Mammary epithelial cell (primary cell): ENCODE data around the gene TLCD3B.

ENCODE experiments used
- EZH2 ChIP-seq: IDR thresholded peaks from 2 replicates; pipeline ENCODE4 v1.6.1; 2012; ENCODE audit warnings: low read length, inconsistent platforms, borderline replicate concordance
- TF ChIP-seq, protein P1 (sequence below), 2 donors: IDR thresholded peaks in 1 of 2; conservative IDR thresholded peaks in 1 of 2; 2 replicates each; pipeline ENCODE4 v1.5.1; 2011 to 2012; ENCODE audit warnings: inconsistent platforms in 2 of 2, low read length in 2 of 2, mild to moderate bottlenecking in 2 of 2, control low read depth in 1 of 2, low read depth in 1 of 2; ENCODE audit not compliant: insufficient read depth in 1 of 2; ENCODE audit errors: extremely low read depth in 1 of 2

DNA sequence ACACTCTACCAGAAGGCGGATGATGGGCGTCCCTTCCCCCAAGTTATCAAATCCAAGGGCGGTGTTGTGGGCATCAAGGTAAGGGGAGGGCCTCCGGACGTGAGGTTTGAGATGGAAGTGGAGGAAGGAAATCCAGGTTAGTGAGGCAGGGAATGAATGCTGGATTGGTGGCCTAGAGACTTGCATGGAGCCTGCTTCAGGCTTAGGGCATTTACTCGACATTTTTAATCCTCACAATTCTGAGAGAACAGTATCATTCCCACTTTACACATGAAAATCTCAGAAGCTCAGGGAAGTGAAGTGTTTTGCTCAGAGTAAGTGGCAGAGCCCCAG lies 36.5 kb upstream of the TLCD3B start:
- TF ChIP-seq, protein P1, sequence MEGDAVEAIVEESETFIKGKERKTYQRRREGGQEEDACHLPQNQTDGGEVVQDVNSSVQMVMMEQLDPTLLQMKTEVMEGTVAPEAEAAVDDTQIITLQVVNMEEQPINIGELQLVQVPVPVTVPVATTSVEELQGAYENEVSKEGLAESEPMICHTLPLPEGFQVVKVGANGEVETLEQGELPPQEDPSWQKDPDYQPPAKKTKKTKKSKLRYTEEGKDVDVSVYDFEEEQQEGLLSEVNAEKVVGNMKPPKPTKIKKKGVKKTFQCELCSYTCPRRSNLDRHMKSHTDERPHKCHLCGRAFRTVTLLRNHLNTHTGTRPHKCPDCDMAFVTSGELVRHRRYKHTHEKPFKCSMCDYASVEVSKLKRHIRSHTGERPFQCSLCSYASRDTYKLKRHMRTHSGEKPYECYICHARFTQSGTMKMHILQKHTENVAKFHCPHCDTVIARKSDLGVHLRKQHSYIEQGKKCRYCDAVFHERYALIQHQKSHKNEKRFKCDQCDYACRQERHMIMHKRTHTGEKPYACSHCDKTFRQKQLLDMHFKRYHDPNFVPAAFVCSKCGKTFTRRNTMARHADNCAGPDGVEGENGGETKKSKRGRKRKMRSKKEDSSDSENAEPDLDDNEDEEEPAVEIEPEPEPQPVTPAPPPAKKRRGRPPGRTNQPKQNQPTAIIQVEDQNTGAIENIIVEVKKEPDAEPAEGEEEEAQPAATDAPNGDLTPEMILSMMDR (conservative IDR thresholded peaks at IDR 0.05 in 1 of 2, IDR thresholded peaks at IDR 0.05 in 1 of 2; ENCODE audit: extremely low read depth in 1 of 2, insufficient read depth in 1 of 2, low read depth in 1 of 2, low read length in 2 of 2), result no peak
- TF ChIP-seq EZH2, result no peak
